ENCODE measurements around the gene MED13L.

- TF ChIP-seq, protein P1, sequence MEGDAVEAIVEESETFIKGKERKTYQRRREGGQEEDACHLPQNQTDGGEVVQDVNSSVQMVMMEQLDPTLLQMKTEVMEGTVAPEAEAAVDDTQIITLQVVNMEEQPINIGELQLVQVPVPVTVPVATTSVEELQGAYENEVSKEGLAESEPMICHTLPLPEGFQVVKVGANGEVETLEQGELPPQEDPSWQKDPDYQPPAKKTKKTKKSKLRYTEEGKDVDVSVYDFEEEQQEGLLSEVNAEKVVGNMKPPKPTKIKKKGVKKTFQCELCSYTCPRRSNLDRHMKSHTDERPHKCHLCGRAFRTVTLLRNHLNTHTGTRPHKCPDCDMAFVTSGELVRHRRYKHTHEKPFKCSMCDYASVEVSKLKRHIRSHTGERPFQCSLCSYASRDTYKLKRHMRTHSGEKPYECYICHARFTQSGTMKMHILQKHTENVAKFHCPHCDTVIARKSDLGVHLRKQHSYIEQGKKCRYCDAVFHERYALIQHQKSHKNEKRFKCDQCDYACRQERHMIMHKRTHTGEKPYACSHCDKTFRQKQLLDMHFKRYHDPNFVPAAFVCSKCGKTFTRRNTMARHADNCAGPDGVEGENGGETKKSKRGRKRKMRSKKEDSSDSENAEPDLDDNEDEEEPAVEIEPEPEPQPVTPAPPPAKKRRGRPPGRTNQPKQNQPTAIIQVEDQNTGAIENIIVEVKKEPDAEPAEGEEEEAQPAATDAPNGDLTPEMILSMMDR (optimal IDR thresholded peaks at IDR 0.05 in 1 of 3, IDR thresholded peaks at IDR 0.05 in 1 of 3, conservative IDR thresholded peaks at IDR 0.05 in 1 of 3; ENCODE audit: extremely low read depth in 1 of 3, insufficient read depth in 2 of 3, low read length in 3 of 3): no peak
- TF ChIP-seq EZH2 (IDR thresholded peaks at IDR 0.05; ENCODE audit: low read length): no peak
Observed at GRCh38 chr12:115914122-115914521, 363.4 kb downstream of the MED13L start.

Measured in keratinocyte (primary cell).